Lung (tissue), 12 donors: ENCODE results near the gene CD69. TPM values are rescaled to one million over a fixed set of nuclear protein-coding genes. Genes with fewer than 3 reads are reported as not detected.

Experiments used
- ATAC-seq: fragments of 200-7000 bp; cut with Tn5 transposase; one replicate; pipeline ENCODE4 v1.9.1; 2020; ENCODE audit warnings: moderate number of reproducible peaks; ENCODE audit not compliant: insufficient read depth, low FRiP score
- DNase-seq, 3 donors: peaks; one replicate each; pipeline ENCODE4 v3.0.0-alpha.2; 2013 to 2017
- H3K27ac ChIP-seq, 2 donors: one replicate each; pipeline ENCODE4 v1.5.1; 2013; ENCODE audit warnings: mild to moderate bottlenecking in 2 of 2, moderate library complexity in 2 of 2, control low read depth in 1 of 2, inconsistent platforms in 1 of 2, low read depth in 1 of 2, low read length in 1 of 2
- H3K27me3 ChIP-seq, 3 donors: one replicate each; pipeline ENCODE4 v1.5.1; 2013; ENCODE audit warnings: low read length in 2 of 3; ENCODE audit not compliant: control insufficient read depth in 3 of 3, insufficient read depth in 3 of 3
- H3K36me3 ChIP-seq, 4 donors: one replicate each; pipeline ENCODE4 v1.5.1; 2013; ENCODE audit warnings: low read length in 4 of 4, mild to moderate bottlenecking in 1 of 4, moderate library complexity in 1 of 4; ENCODE audit not compliant: control insufficient read depth in 4 of 4, insufficient read depth in 4 of 4
- H3K4me1 ChIP-seq, 5 donors: one replicate each; pipeline ENCODE4 v1.5.1; 2013; ENCODE audit warnings: low read length in 5 of 5, mild to moderate bottlenecking in 2 of 5, moderate library complexity in 1 of 5; ENCODE audit not compliant: control insufficient read depth in 5 of 5, insufficient read depth in 5 of 5
- H3K4me3 ChIP-seq: one replicate; pipeline ENCODE4 v1.5.1; 2013; ENCODE audit warnings: mild to moderate bottlenecking, control low read depth, moderate library complexity
- H3K9ac ChIP-seq, 2 donors: one replicate each; pipeline ENCODE4 v1.5.1; 2013; ENCODE audit warnings: low read length in 2 of 2, control low read depth in 1 of 2; ENCODE audit not compliant: insufficient read depth in 1 of 2
- H3K9me3 ChIP-seq, 4 donors: one replicate each; pipeline ENCODE4 v1.5.1; 2013; ENCODE audit warnings: low read length in 3 of 4, mild to moderate bottlenecking in 1 of 4, moderate library complexity in 1 of 4; ENCODE audit not compliant: control insufficient read depth in 4 of 4, insufficient read depth in 3 of 4
- CTCF ChIP-seq: IDR thresholded peaks from 2 replicates; pipeline ENCODE4 v1.5.1; 2012; ENCODE audit warnings: mild to moderate bottlenecking; ENCODE audit errors: control extremely low read depth, extremely low read depth
- WGBS, 2 donors: extraction: QIAGEN DNeasy Blood & Tissue Kit; methylation state at CpG; one replicate each; pipeline ENCODE4 v1.1.7; 2013; 5-methylcytosine and 5-hydroxymethylcytosine counted together
- polyA plus RNA-seq, 2 donors: library from polyadenylated mRNA; stranded (reverse); fragments of 200-250 nt; gene quantifications; one replicate each; pipeline ENCODE4 v1.2.1, GENCODE V29; 2013
- total RNA-seq, 2 donors: library from RNA; depleted of rRNA in 1 of 2; stranded (reverse); fragments of >200 nt in 1 of 2; gene quantifications; one replicate each; pipeline ENCODE4 v1.2.1, GENCODE V29; 2014 to 2021
- donor health status: control.
- donor health status: control.
- donor health status: Bipolar disorder and iron deficiency.
- donor health status: healthy.
- donor health status: DM: yes; HTN: yes; CAD: no.

CD69 gene
- total and polyA plus RNA-seq, 4 donors = 3.9 to 17.4 (median 9.7) TPM

- Histone ChIP-seq H3K9ac (no peak overlapping the region), H3K27me3 (no peaks in the 10 kb centered on the region), H3K4me3 (no peak overlapping the region), H3K27ac (no peak overlapping the region), H3K4me1 (peaks cover 0 to 18% (median 0%) of the 10 kb centered on the region in 5 donors), H3K9me3 (no peaks in the 10 kb centered on the region), H3K36me3 (no peaks in the 10 kb centered on the region)
- DNase-seq (no peak), ATAC-seq (no peak)
- WGBS, 2 donors = 90 to 95% methylated on average over 2 of the region's 2 CpGs
- TF ChIP-seq CTCF = no peak
These were observed 35.2 kb upstream of the CD69 start for GRCh38 chr12:9795945-9796344.

GRCh38 chr12:9794484-9795093, 33.9 kb upstream of the CD69 start:
- no peak for ATAC-seq
- Histone ChIP-seq H3K9me3 (peaks cover 0 to 2% (median 0%) of the 10 kb centered on the region in 4 donors), H3K4me3 (no peak overlapping the region), H3K27me3 (no peaks in the 10 kb centered on the region), H3K36me3 (no peaks in the 10 kb centered on the region), H3K9ac (no peak overlapping the region), H3K4me1 (peaks cover 0 to 18% (median 0%) of the 10 kb centered on the region in 5 donors), H3K27ac (no peak overlapping the region)
- WGBS, 2 donors = 52 to 54% methylated on average over 2 of the region's 2 CpGs
- no peak for TF ChIP-seq CTCF
- DNase-seq = no peak

- DNase-seq = no peak
- H3K27ac ChIP-seq = no peak overlapping the region
- peaks cover 0 to 18% (median 0%) of the 10 kb centered on the region in 5 donors for H3K4me1 ChIP-seq
- WGBS, 2 donors = 29 to 54% methylated on average over 8 of the region's 8 CpGs
- no peak for TF ChIP-seq CTCF
- H3K9me3 ChIP-seq = peaks cover 0 to 2% (median 0%) of the 10 kb centered on the region in 4 donors
- no peaks in the 10 kb centered on the region for H3K27me3 ChIP-seq
- H3K36me3 ChIP-seq = no peaks in the 10 kb centered on the region
- no peak for ATAC-seq
- H3K4me3 ChIP-seq = no peak overlapping the region
- no peak overlapping the region for H3K9ac ChIP-seq
These were observed 33.2 kb upstream of the CD69 start for GRCh38 chr12:9793779-9794395.
